Stomach (tissue), 4 donors: ENCODE data around the gene MED8.

Experiments
- POLR2A ChIP-seq, 4 donors: fragments of 450-650 bp; IDR thresholded peaks; one replicate each; pipeline ENCODE4 v1.6.1; 2016; ENCODE audit warnings: antibody characterized with exemption in 4 of 4, control low read depth in 2 of 4, mild to moderate bottlenecking in 1 of 4, moderate library complexity in 1 of 4
- POLR2AphosphoS5 ChIP-seq, 3 donors: sonication (generic); formaldehyde crosslinking; IDR thresholded peaks; one replicate each; pipeline ENCODE4 v1.6.1; 2016; ENCODE audit warnings: antibody characterized with exemption in 3 of 3
- TF ChIP-seq, protein P1 (sequence below), 7 experiments: fragments of 450-650 bp in 4 of 7; fragments of 200-600 bp in 3 of 7; sonication (generic) in 3 of 7; IDR thresholded peaks; one replicate each; pipeline ENCODE4 v1.5.1; 2016 to 2019; ENCODE audit warnings: antibody characterized with exemption in 7 of 7, control low read depth in 2 of 7, mild to moderate bottlenecking in 1 of 7

DNA sequence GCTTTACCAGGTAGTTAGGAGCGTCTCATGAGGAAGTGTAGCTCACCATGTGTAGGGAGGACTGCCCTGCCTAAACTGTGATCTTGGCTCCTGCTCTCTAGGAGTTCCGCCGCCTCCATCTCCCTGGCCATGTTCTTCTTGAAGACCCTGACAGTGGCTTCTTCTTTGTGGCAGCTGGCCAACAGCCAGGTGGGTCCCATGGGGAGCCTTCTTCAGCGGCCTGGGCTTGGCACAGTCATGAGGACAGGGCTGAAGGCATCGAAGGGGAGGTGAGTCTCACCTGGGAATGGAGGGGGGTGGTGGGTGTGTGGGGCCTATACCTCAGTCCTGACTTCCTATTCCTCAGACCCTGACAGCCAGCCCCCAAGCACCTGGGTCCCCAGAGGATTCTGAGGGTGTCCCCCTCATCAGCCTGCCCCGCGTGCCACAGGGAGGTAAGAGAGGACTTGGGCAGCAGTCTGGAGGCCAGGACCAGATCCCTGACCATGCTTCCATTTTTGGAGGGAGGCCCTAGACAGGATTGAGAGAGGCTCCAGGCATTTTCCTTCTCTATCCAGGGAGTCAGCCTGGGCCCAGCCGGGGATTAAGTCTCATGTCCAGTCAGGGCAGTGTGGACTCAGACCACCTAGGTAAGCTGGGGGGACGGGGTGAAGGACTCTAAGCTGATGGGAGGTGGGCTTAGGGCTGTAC is 42.7 kb upstream of the MED8 start:
- TF ChIP-seq POLR2A (IDR thresholded peaks at IDR 0.05) (no peak), POLR2AphosphoS5 (IDR thresholded peaks at IDR 0.05) (no peak)
- TF ChIP-seq, protein P1, sequence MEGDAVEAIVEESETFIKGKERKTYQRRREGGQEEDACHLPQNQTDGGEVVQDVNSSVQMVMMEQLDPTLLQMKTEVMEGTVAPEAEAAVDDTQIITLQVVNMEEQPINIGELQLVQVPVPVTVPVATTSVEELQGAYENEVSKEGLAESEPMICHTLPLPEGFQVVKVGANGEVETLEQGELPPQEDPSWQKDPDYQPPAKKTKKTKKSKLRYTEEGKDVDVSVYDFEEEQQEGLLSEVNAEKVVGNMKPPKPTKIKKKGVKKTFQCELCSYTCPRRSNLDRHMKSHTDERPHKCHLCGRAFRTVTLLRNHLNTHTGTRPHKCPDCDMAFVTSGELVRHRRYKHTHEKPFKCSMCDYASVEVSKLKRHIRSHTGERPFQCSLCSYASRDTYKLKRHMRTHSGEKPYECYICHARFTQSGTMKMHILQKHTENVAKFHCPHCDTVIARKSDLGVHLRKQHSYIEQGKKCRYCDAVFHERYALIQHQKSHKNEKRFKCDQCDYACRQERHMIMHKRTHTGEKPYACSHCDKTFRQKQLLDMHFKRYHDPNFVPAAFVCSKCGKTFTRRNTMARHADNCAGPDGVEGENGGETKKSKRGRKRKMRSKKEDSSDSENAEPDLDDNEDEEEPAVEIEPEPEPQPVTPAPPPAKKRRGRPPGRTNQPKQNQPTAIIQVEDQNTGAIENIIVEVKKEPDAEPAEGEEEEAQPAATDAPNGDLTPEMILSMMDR (IDR thresholded peaks at IDR 0.05) = no peak
